MM.1S (cell line): ENCODE data around the gene FBXW7.

Experiments
- DNase-seq: peaks from one replicate; pipeline ENCODE4 v3.0.0-alpha.2; 2015
- H2AFZ ChIP-seq: fragments of 300-600 bp; sonication (generic); 2 replicates; pipeline ENCODE4 v1.6.0; 2016; ENCODE audit warnings: antibody characterized with exemption, low read length
- H3F3A ChIP-seq: fragments of 300-600 bp; sonication (generic); 2 replicates; pipeline ENCODE4 v1.6.1; 2016; ENCODE audit warnings: mild to moderate bottlenecking, antibody characterized with exemption, low read length, moderate library complexity, mixed read lengths; ENCODE audit not compliant: insufficient read depth
- H3K27ac ChIP-seq: fragments of 300-600 bp; sonication (generic); 2 replicates; pipeline ENCODE4 v1.5.1; 2016; ENCODE audit warnings: mild to moderate bottlenecking, low read length
- H3K27me3 ChIP-seq: fragments of 300-600 bp; sonication (generic); replicated peaks from 2 replicates; pipeline ENCODE4 v1.6.0; 2016; ENCODE audit warnings: low read length; ENCODE audit not compliant: insufficient read depth
- H3K36me3 ChIP-seq: fragments of 300-600 bp; sonication (generic); replicated peaks from 2 replicates; pipeline ENCODE4 v1.6.1; 2016; ENCODE audit warnings: mild to moderate bottlenecking, low read length, mixed read lengths; ENCODE audit not compliant: insufficient read depth
- H3K4me1 ChIP-seq: fragments of 300-600 bp; sonication (generic); 2 replicates; pipeline ENCODE4 v1.6.1; 2016; ENCODE audit warnings: low read length, mixed read lengths
- H3K4me2 ChIP-seq: fragments of 300-600 bp; sonication (generic); 2 replicates; pipeline ENCODE4 v1.6.0; 2016; ENCODE audit warnings: low read depth, low read length
- H3K4me3 ChIP-seq: fragments of 300-600 bp; sonication (generic); 2 replicates; pipeline ENCODE4 v1.5.1; 2016; ENCODE audit warnings: low read length, mixed read lengths
- H3K79me2 ChIP-seq: fragments of 300-600 bp; sonication (generic); 2 replicates; pipeline ENCODE4 v1.6.1; 2016; ENCODE audit warnings: mixed run types, low read length, mixed read lengths
- H3K9ac ChIP-seq: fragments of 300-600 bp; sonication (generic); 2 replicates; pipeline ENCODE4 v1.6.1; 2016; ENCODE audit warnings: low read length, mixed read lengths
- H3K9me2 ChIP-seq: fragments of 300-600 bp; sonication (generic); replicated peaks from 2 replicates; pipeline ENCODE4 v1.6.1; 2016; ENCODE audit warnings: mild to moderate bottlenecking, low read length, mixed read lengths; ENCODE audit not compliant: insufficient read depth
- H3K9me3 ChIP-seq: fragments of 300-600 bp; sonication (generic); replicated peaks from 2 replicates; pipeline ENCODE4 v1.6.1; 2016; ENCODE audit warnings: mild to moderate bottlenecking, low read length, mixed read lengths; ENCODE audit not compliant: insufficient read depth
- H4K20me1 ChIP-seq: fragments of 300-600 bp; sonication (generic); 2 replicates; pipeline ENCODE4 v1.6.1; 2016; ENCODE audit warnings: mild to moderate bottlenecking, low read length, moderate library complexity, mixed read lengths; ENCODE audit not compliant: insufficient read depth
- CTCF ChIP-seq: fragments of 300-600 bp; sonication (generic); IDR thresholded peaks from 2 replicates; pipeline ENCODE4 v1.5.1; 2016; ENCODE audit warnings: antibody characterized with exemption, low read length, mixed read lengths
- EZH2 ChIP-seq: fragments of 300-600 bp; sonication (generic); optimal IDR thresholded peaks from 2 replicates; pipeline ENCODE3; 2017; ENCODE audit warnings: low read depth, mild to moderate bottlenecking, antibody characterized with exemption, low read length, mixed read lengths
- EZH2phosphoT487 ChIP-seq: fragments of 300-600 bp; sonication (generic); IDR thresholded peaks from 2 replicates; pipeline ENCODE4 v1.6.1; 2018; ENCODE audit warnings: antibody characterized with exemption, low read length

The FBXW7 gene

GRCh38 chr4:152294765-152295164, 241.1 kb downstream of the FBXW7 start:
- no peak overlapping the region for H3K4me2 ChIP-seq
- no peaks in the 10 kb centered on the region for H4K20me1 ChIP-seq
- no peaks in the 10 kb centered on the region for H3K27me3 ChIP-seq
- no peaks in the 10 kb centered on the region for H3K9me3 ChIP-seq
- H3K4me3 ChIP-seq, result no peak overlapping the region
- DNase-seq, result no peak
- TF ChIP-seq EZH2phosphoT487 (no peak), EZH2 (no peak), CTCF (no peak)
- H3F3A ChIP-seq, result no peaks in the 10 kb centered on the region
- no peaks in the 10 kb centered on the region for H3K9me2 ChIP-seq
- no peaks in the 10 kb centered on the region for H3K36me3 ChIP-seq
- H3K4me1 ChIP-seq, result no peaks in the 10 kb centered on the region
- no peak overlapping the region for H3K9ac ChIP-seq
- no peak overlapping the region for H2AFZ ChIP-seq
- H3K79me2 ChIP-seq, result no peaks in the 10 kb centered on the region
- H3K27ac ChIP-seq, result no peak overlapping the region

- H3K9ac ChIP-seq, result no peak overlapping the region
- no peaks in the 10 kb centered on the region for H3F3A ChIP-seq
- H3K9me2 ChIP-seq, result no peaks in the 10 kb centered on the region
- no peaks in the 10 kb centered on the region for H3K4me1 ChIP-seq
- no peaks in the 10 kb centered on the region for H3K79me2 ChIP-seq
- TF ChIP-seq EZH2phosphoT487, result no peak
- no peak for TF ChIP-seq CTCF
- TF ChIP-seq EZH2, result no peak
- no peaks in the 10 kb centered on the region for H4K20me1 ChIP-seq
- no peak overlapping the region for H3K4me2 ChIP-seq
- H3K36me3 ChIP-seq, result no peaks in the 10 kb centered on the region
- no peaks in the 10 kb centered on the region for H3K27me3 ChIP-seq
- H3K9me3 ChIP-seq, result no peaks in the 10 kb centered on the region
- H2AFZ ChIP-seq, result no peak overlapping the region
- no peak overlapping the region for H3K4me3 ChIP-seq
- H3K27ac ChIP-seq, result no peak overlapping the region
- DNase-seq, result no peak
Measured at GRCh38 chr4:152294331-152294730, 241.6 kb downstream of the FBXW7 start.

GRCh38 chr4:152293527-152293926, 242.4 kb downstream of the FBXW7 start:
- no peak overlapping the region for H3K27ac ChIP-seq

More at GRCh38 chr4:152293527-152293926, 242.4 kb downstream of the FBXW7 start:
- Histone ChIP-seq H3K27me3 (no peaks in the 10 kb centered on the region), H3K79me2 (no peaks in the 10 kb centered on the region), H3K4me3 (no peak overlapping the region), H3K36me3 (no peaks in the 10 kb centered on the region), H3F3A (no peaks in the 10 kb centered on the region), H3K9me2 (no peaks in the 10 kb centered on the region), H4K20me1 (no peaks in the 10 kb centered on the region), H3K4me1 (no peaks in the 10 kb centered on the region), H3K4me2 (no peak overlapping the region), H3K9ac (no peak overlapping the region), H3K9me3 (no peaks in the 10 kb centered on the region), H2AFZ (no peak overlapping the region)
- TF ChIP-seq CTCF, result no peak
- no peak for TF ChIP-seq EZH2phosphoT487
- TF ChIP-seq EZH2, result no peak
- DNase-seq, result no peak
